Spleen (tissue), 11 donors: ENCODE data around the gene IL1F10. TPM values are rescaled to one million over a fixed set of nuclear protein-coding genes. Genes with fewer than 3 reads are reported as not detected.

Experiments
- DNase-seq: peaks from one replicate; pipeline ENCODE4 v3.0.0-alpha.2; 2020
- H3K27ac ChIP-seq, 8 donors: fragments of 200-600 bp; sonication (generic) in 7 of 8; 1 replicate in 4 of 8; 2 replicates in 4 of 8; pipeline versions ENCODE4 v1.5.0 to v1.8.0; 2016 to 2021; ENCODE audit warnings: inconsistent platforms in 4 of 8, mild to moderate bottlenecking in 4 of 8, moderate library complexity in 1 of 8
- H3K27me3 ChIP-seq, 7 donors: fragments of 200-600 bp; sonication (generic) in 6 of 7; replicated peaks in 1 of 7; 1 replicate in 4 of 7; 2 replicates in 3 of 7; pipeline versions ENCODE4 v1.5.0 to v1.8.0; 2016 to 2021; ENCODE audit warnings: inconsistent platforms in 3 of 7, mild to moderate bottlenecking in 1 of 7
- H3K36me3 ChIP-seq, 6 donors: fragments of 200-600 bp; sonication (generic) in 5 of 6; 1 replicate in 4 of 6; 2 replicates in 2 of 6; pipeline versions ENCODE4 v1.5.0 to v1.8.0; 2016 to 2021; ENCODE audit warnings: inconsistent platforms in 2 of 6
- H3K4me1 ChIP-seq, 6 donors: fragments of 200-600 bp; sonication (generic) in 5 of 6; 1 replicate in 3 of 6; 2 replicates in 3 of 6; pipeline versions ENCODE4 v1.5.0 to v1.8.0; 2016 to 2021; ENCODE audit warnings: inconsistent platforms in 3 of 6
- H3K4me3 ChIP-seq, 8 donors: fragments of 200-600 bp; sonication (generic) in 7 of 8; 1 replicate in 4 of 8; 2 replicates in 4 of 8; pipeline versions ENCODE4 v1.5.0 to v1.8.0; 2016 to 2021; ENCODE audit warnings: inconsistent platforms in 4 of 8, mild to moderate bottlenecking in 4 of 8, moderate library complexity in 2 of 8
- H3K9me3 ChIP-seq, 8 donors: fragments of 200-600 bp; sonication (generic) in 7 of 8; 1 replicate in 4 of 8; 2 replicates in 4 of 8; pipeline versions ENCODE4 v1.5.0 to v1.8.0; 2016 to 2021; ENCODE audit warnings: inconsistent platforms in 4 of 8
- CTCF ChIP-seq, 11 experiments: fragments of 200-600 bp in 7 of 11; fragments of 450-650 bp in 4 of 11; sonication (generic) in 4 of 11; IDR thresholded peaks in 8 of 11; conservative IDR thresholded peaks in 3 of 11; 1 replicate in 7 of 11; 2 replicates in 4 of 11; pipeline versions ENCODE4 v1.4.0 to v1.8.0; 2016 to 2021; ENCODE audit warnings: antibody characterized with exemption in 11 of 11, inconsistent platforms in 4 of 11, mild to moderate bottlenecking in 1 of 11
- POLR2A ChIP-seq, 3 donors: fragments of 450-650 bp; IDR thresholded peaks; one replicate each; pipeline ENCODE4 v1.5.1; 2017; ENCODE audit warnings: antibody characterized with exemption in 3 of 3, mild to moderate bottlenecking in 1 of 3
- POLR2AphosphoS5 ChIP-seq, 3 donors: sonication (generic); formaldehyde crosslinking; IDR thresholded peaks; one replicate each; pipeline ENCODE4 v1.5.1; 2017; ENCODE audit warnings: antibody characterized with exemption in 3 of 3
- WGBS, 5 donors: extraction: QIAGEN DNeasy Blood & Tissue Kit in 3 of 5; methylation state at CpG; one replicate each; pipeline versions ENCODE4 v1.1.5 to v1.1.7; 2013 to 2018; 5-methylcytosine and 5-hydroxymethylcytosine counted together
- intact Hi-C: fragments of 100-400 bp; cut with DNase I; formaldehyde crosslinking; loops from one replicate; pipeline ENCODE4 v1.15.0; 2023; ENCODE audit warnings: low total_unique reads
- polyA plus RNA-seq, 3 donors: library from polyadenylated mRNA; stranded (reverse); fragments of 200-250 nt; gene quantifications; one replicate each; pipeline ENCODE4 v1.2.1, GENCODE V29; 2013
- total RNA-seq, 7 donors: library from RNA; depleted of rRNA in 3 of 7; stranded (reverse); fragments of >200 nt in 3 of 7; fragmentation: NEBNext Ultra II Directional in 4 of 7; extraction: Animal tissue kit (Norgen Biotek cat#: 25700) in 4 of 7; gene quantifications; one replicate each; pipeline versions ENCODE4 v1.1.0 to v1.2.1, GENCODE V29; 2016 to 2021
- donor health status: healthy with polysubstance abuse.
- donor health status: DM: no; HTN: no; CAD: no; lungs with moderate emphysema.
- donor health status: DM: no; HTN: no; CAD: no.
- donor health status: Bipolar disorder and iron deficiency.
- donor health status: healthy.
- donor health status: DM: no; HTN: no; CAD: no.
- donor health status: DM: yes; HTN: yes; CAD: no.

The IL1F10 gene
- total and polyA plus RNA-seq, 10 donors: not detected

- 68 to 86% (median 79%) methylated on average over 6 of the region's 6 CpGs for WGBS, 5 donors
- TF ChIP-seq POLR2AphosphoS5 (IDR thresholded peaks at IDR 0.05) (no peak), CTCF (IDR thresholded peaks at IDR 0.05 in 8 of 11, conservative IDR thresholded peaks at IDR 0.05 in 3 of 11) (no peak), POLR2A (IDR thresholded peaks at IDR 0.05) (no peak)
These were observed 15.3 kb upstream of the IL1F10 start, which contains the start of gene IL36B for GRCh38 chr2:113052396-113052917. TSS of gene IL36B (minus strand) at chr2:113052867.

GRCh38 chr2:113053666-113054065, 14.1 kb upstream of the IL1F10 start:
- H3K27ac ChIP-seq: no peak overlapping the region
- H3K27me3 ChIP-seq: peaks cover 0 to 14% (median 0%) of the 10 kb centered on the region in 7 donors
- intact Hi-C loops: no loop called here
- no peak for DNase-seq
- H3K36me3 ChIP-seq: no peaks in the 10 kb centered on the region
- H3K9me3 ChIP-seq: peaks cover 0 to 40% (median 27%) of the 10 kb centered on the region in 8 donors
- no peaks in the 10 kb centered on the region for H3K4me1 ChIP-seq
- TF ChIP-seq POLR2AphosphoS5 (IDR thresholded peaks at IDR 0.05): no peak
- no peak for TF ChIP-seq POLR2A (IDR thresholded peaks at IDR 0.05)
- no peak for TF ChIP-seq CTCF (IDR thresholded peaks at IDR 0.05 in 8 of 11, conservative IDR thresholded peaks at IDR 0.05 in 3 of 11)
- no peak overlapping the region for H3K4me3 ChIP-seq
- 72 to 82% (median 74%) methylated on average over 3 of the region's 3 CpGs for WGBS, 5 donors

More at GRCh38 chr2:113052396-113052917, 15.3 kb upstream of the IL1F10 start, which contains the start of gene IL36B:
- intact Hi-C loops: no loop called here
- Histone ChIP-seq H3K36me3 (no peaks in the 10 kb centered on the region), H3K4me3 (no peak within 1 kb of the TSS), H3K4me1 (no peaks in the 10 kb centered on the region), H3K27ac (no peak within 1 kb of the TSS), H3K9me3 (peaks cover 0 to 40% (median 27%) of the 10 kb centered on the region in 8 donors), H3K27me3 (peaks cover 0 to 22% (median 0%) of the 10 kb centered on the region in 7 donors)
- no peak for DNase-seq

GRCh38 chr2:113054066-113054465, 13.7 kb upstream of the IL1F10 start:
- TF ChIP-seq POLR2AphosphoS5 (IDR thresholded peaks at IDR 0.05) (no peak), POLR2A (IDR thresholded peaks at IDR 0.05) (no peak), CTCF (IDR thresholded peaks at IDR 0.05 in 8 of 11, conservative IDR thresholded peaks at IDR 0.05 in 3 of 11) (no peak)
- Histone ChIP-seq H3K27me3 (peaks cover 0 to 16% (median 0%) of the 10 kb centered on the region in 7 donors), H3K27ac (no peak overlapping the region), H3K4me1 (no peaks in the 10 kb centered on the region), H3K36me3 (no peaks in the 10 kb centered on the region), H3K9me3 (peaks cover 0 to 40% (median 27%) of the 10 kb centered on the region in 8 donors), H3K4me3 (no peak overlapping the region)
- intact Hi-C loops: no loop called here
- DNase-seq: no peak

- TF ChIP-seq POLR2A (IDR thresholded peaks at IDR 0.05) (no peak), POLR2AphosphoS5 (IDR thresholded peaks at IDR 0.05) (no peak), CTCF (IDR thresholded peaks at IDR 0.05 in 8 of 11, conservative IDR thresholded peaks at IDR 0.05 in 3 of 11) (no peak)
- H3K36me3 ChIP-seq: no peaks in the 10 kb centered on the region
- 69 to 83% (median 72%) methylated on average over 1 of the region's 1 CpG for WGBS, 5 donors
These were observed 11.2 kb upstream of the IL1F10 start for GRCh38 chr2:113056521-113056920.

More at GRCh38 chr2:113056521-113056920, 11.2 kb upstream of the IL1F10 start:
- Histone ChIP-seq H3K27me3 (peaks cover 0 to 18% (median 0%) of the 10 kb centered on the region in 7 donors), H3K4me3 (no peak overlapping the region), H3K9me3 (peaks cover 0 to 27% (median 21%) of the 10 kb centered on the region in 8 donors), H3K27ac (no peak overlapping the region), H3K4me1 (no peaks in the 10 kb centered on the region)
- intact Hi-C loops: no loop called here
- no peak for DNase-seq
